Stomach (tissue), 4 donors: ENCODE measurements around the gene DLGAP1.

Source experiments
- CTCF ChIP-seq, 7 experiments: fragments of 450-650 bp in 4 of 7; fragments of 200-600 bp in 3 of 7; sonication (generic) in 3 of 7; IDR thresholded peaks; one replicate each; pipeline ENCODE4 v1.5.1; 2016 to 2019; ENCODE audit warnings: antibody characterized with exemption in 7 of 7, control low read depth in 2 of 7, mild to moderate bottlenecking in 1 of 7
- EP300 ChIP-seq: sonication (generic); formaldehyde crosslinking; IDR thresholded peaks from one replicate; pipeline ENCODE4 v1.6.1; 2017; ENCODE audit warnings: antibody characterized with exemption
- POLR2A ChIP-seq, 4 donors: fragments of 450-650 bp; IDR thresholded peaks; one replicate each; pipeline ENCODE4 v1.6.1; 2016; ENCODE audit warnings: antibody characterized with exemption in 4 of 4, control low read depth in 2 of 4, mild to moderate bottlenecking in 1 of 4, moderate library complexity in 1 of 4
- POLR2AphosphoS5 ChIP-seq, 3 donors: sonication (generic); formaldehyde crosslinking; IDR thresholded peaks; one replicate each; pipeline ENCODE4 v1.6.1; 2016; ENCODE audit warnings: antibody characterized with exemption in 3 of 3

DNA sequence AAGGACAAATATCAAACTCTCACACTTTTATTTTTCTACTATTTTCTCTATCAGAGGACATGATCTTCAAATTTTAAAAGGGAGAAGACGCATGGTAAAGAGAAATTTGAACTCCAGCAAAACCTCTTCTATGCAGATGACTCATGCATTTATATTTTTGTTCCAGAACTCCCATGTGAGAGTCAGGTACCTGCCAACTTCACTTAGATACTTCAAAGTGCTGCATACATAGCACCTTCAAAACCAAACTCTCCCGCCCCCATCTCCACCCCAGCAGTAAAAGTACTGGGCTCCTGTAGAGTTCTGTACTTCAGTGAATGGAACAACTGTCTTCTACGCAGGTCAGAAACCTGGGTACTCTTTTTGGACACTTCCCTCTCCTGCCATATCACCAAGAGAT lies 606.8 kb downstream of the DLGAP1 start:
- TF ChIP-seq POLR2A (IDR thresholded peaks at IDR 0.05) (no peak), POLR2AphosphoS5 (IDR thresholded peaks at IDR 0.05) (no peak), CTCF (IDR thresholded peaks at IDR 0.05) (no peak), EP300 (no peak)
